Measurements from ENCODE around the gene NCOR2.

DNA sequence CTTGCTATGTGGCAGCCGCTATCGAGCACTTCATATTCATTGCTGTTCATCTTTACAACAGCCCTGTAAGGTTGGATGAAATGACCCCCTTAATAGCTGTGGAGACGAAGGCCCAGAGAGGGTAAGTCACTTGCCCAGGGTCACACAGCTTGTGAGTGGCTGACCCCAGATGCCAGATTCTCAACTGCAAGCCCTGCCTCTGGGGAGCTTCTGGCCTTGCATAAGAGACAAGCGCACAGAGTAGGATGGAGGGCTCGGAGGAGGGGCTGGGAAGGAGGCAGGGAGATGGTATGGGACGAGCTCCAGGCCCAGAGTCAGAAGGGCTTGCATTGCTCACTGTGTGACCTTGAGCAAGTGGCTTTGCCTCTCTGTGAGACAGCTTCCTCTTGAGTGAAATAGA lies 27.4 kb upstream of the NCOR2 start:
- TF ChIP-seq, protein P1, sequence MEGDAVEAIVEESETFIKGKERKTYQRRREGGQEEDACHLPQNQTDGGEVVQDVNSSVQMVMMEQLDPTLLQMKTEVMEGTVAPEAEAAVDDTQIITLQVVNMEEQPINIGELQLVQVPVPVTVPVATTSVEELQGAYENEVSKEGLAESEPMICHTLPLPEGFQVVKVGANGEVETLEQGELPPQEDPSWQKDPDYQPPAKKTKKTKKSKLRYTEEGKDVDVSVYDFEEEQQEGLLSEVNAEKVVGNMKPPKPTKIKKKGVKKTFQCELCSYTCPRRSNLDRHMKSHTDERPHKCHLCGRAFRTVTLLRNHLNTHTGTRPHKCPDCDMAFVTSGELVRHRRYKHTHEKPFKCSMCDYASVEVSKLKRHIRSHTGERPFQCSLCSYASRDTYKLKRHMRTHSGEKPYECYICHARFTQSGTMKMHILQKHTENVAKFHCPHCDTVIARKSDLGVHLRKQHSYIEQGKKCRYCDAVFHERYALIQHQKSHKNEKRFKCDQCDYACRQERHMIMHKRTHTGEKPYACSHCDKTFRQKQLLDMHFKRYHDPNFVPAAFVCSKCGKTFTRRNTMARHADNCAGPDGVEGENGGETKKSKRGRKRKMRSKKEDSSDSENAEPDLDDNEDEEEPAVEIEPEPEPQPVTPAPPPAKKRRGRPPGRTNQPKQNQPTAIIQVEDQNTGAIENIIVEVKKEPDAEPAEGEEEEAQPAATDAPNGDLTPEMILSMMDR (optimal IDR thresholded peaks at IDR 0.05 in 1 of 3, IDR thresholded peaks at IDR 0.05 in 1 of 3, conservative IDR thresholded peaks at IDR 0.05 in 1 of 3; ENCODE audit: extremely low read depth in 1 of 3, insufficient read depth in 2 of 3, low read length in 3 of 3): no peak
- no peak for TF ChIP-seq EZH2 (IDR thresholded peaks at IDR 0.05; ENCODE audit: low read length)

Measured in keratinocyte (primary cell).